ENCODE data around the gene LRRC56. TPM values are rescaled to one million over a fixed set of nuclear protein-coding genes. Genes with fewer than 3 reads are reported as not detected.
A peak's percentile ranks its signal among the peaks of the same experiment; 100 is the strongest.

The LRRC56 gene
- total and polyA plus RNA-seq, 2 experiments from 2014 or later, result 2.5 to 4.5 TPM

DNA sequence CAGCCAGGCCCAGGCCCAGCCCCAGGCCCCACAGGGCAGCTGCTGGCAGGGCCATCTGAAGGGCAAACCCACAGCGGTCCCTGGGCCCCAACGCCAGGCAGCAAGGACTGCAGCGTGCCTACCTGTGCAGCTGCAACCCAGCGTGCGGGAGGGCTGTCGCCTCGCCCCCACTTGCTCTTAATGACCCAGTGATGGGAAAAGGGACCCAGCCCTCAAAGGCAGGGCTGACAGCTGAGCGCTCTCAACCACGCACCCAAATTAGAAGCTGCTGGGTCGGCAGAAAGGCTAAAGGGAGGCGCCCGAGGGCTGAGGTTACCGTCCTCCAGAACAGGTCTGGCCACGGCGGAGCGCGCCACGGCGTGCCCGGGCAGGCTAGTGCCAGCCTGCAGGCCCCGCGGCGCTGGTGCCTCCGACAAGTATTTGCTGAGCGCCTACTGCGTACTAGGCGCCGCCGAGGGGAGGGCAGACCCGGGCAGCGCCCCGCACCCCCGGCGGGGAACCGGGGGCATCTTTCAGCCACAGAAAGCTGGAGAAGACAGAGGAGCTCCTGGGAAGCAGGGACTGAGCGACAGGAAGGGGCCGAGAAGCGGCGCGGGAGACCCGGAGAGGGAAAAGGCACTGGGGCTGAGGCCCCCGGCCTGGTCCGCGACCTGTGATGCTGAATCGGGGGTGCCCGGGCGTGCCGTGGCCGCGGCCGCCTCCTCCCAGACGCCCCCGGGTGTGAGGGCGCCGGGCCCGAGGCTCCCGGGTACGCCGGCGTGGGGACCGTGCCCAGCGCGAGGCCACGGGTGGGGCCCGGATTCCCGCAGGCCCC is 2.7 kb upstream of the LRRC56 start:
- peak; percentile 16 to 25 for DNase-seq (ENCODE audit: low read depth in 1 of 2, low spot score in 1 of 2)
- TF ChIP-seq, protein P1, sequence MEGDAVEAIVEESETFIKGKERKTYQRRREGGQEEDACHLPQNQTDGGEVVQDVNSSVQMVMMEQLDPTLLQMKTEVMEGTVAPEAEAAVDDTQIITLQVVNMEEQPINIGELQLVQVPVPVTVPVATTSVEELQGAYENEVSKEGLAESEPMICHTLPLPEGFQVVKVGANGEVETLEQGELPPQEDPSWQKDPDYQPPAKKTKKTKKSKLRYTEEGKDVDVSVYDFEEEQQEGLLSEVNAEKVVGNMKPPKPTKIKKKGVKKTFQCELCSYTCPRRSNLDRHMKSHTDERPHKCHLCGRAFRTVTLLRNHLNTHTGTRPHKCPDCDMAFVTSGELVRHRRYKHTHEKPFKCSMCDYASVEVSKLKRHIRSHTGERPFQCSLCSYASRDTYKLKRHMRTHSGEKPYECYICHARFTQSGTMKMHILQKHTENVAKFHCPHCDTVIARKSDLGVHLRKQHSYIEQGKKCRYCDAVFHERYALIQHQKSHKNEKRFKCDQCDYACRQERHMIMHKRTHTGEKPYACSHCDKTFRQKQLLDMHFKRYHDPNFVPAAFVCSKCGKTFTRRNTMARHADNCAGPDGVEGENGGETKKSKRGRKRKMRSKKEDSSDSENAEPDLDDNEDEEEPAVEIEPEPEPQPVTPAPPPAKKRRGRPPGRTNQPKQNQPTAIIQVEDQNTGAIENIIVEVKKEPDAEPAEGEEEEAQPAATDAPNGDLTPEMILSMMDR (IDR thresholded peaks at IDR 0.05; ENCODE audit: low read depth, low read length), result no peak

DNA sequence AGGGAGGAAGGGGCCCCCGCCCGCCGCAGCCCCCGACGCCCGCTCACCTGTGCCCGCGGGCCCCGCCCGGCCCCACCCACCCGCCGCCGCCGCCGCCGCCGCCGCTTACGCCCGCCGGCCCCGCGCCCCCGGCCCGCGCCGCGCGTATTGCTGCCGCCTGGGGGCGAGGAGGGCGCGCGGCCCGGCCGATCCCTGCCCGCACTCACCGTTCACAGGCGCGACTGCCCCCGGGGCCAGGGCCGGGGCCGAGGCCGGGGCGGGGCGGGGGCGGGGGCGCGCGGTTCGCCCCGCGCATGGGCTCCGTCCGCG is 2.2 kb upstream of the LRRC56 start:
- no peak for DNase-seq (ENCODE audit: low read depth in 1 of 2, low spot score in 1 of 2)
- TF ChIP-seq, protein P1 (IDR thresholded peaks at IDR 0.05; ENCODE audit: low read depth, low read length), result no peak
- Histone ChIP-seq H3K9me3 (ENCODE audit: low read depth) (no peaks in the 10 kb centered on the region), H3K4me1 (ENCODE audit: low read depth) (peaks cover 12% of the 10 kb centered on the region), H3K27me3 (no peaks in the 10 kb centered on the region), H3K27ac (no peak overlapping the region), H3K36me3 (peaks cover 7% of the 10 kb centered on the region), H3K4me3 (peak overlapping the region; percentile 98)

More for the DNA sequence above, 2.7 kb upstream of the LRRC56 start:
- H3K4me3 ChIP-seq, result peak overlapping the region; percentile 98
- peaks cover 12% of the 10 kb centered on the region for H3K4me1 ChIP-seq (ENCODE audit: low read depth)
- no peak overlapping the region for H3K27ac ChIP-seq
- peaks cover 7% of the 10 kb centered on the region for H3K36me3 ChIP-seq
- H3K9me3 ChIP-seq (ENCODE audit: low read depth), result no peaks in the 10 kb centered on the region
- no peaks in the 10 kb centered on the region for H3K27me3 ChIP-seq

DNA sequence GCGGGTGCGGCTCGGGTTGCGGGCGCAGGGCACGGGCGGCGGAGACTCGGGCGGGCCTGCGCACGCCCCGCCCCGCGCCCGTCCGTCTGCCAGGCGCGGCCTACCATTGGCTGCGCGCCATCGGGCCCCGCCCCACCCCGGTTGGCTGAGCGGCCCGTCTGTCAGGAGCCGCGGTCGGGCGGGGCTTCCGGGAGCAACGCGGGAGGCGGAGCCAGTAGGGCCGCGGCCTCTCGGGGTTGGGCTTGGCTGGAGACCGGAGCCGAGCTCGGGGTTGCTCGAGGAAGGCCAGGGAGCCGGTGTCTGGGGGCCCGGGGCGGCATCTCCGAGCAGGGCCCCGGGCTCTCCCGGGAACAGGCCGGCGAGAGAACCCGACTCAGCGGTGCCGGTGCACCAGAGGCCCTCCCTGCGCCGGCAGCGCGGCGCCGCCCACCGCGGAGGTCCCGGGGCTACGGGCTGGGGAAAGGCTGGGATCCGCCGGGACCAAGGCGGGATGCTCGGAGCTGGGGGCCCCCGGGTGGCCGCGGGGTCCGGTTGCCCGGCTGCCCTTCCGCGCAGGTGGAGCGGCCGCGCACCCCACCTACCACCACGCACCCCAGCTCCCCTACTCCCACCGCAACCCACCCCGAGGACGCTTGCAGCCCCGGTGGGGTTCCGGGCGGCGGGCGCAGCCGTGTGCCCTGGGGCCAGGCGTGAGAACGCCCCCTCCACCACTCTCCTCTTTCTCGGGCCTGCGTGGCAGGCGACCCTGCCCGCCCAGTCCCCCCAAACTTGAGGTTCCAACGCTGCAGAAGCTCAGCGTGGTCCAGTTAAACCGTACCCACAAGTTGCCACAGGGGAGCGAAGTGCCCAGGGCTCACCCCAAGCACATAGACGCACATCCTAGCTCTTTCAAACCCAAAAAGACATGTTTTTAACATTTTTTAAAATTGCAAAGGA is 1.5 kb upstream of the LRRC56 start, which contains the start of gene HRAS:
Gene HRAS, minus strand, starts transcription at position 58 of the 936 bp plus-strand sequence.
- Histone ChIP-seq H3K27me3 (no peaks in the 10 kb centered on the region), H3K4me1 (ENCODE audit: low read depth) (peaks cover 12% of the 10 kb centered on the region), H3K4me3 (peak within 1 kb of the TSS; percentile 98), H3K27ac (peak within 1 kb of the TSS; percentile 85), H3K36me3 (peaks cover 7% of the 10 kb centered on the region), H3K9me3 (ENCODE audit: low read depth) (no peaks in the 10 kb centered on the region)
- TF ChIP-seq, protein P1 (IDR thresholded peaks at IDR 0.05; ENCODE audit: low read depth, low read length), result no peak
- peak; percentile 96 to 97 for DNase-seq (ENCODE audit: low read depth in 1 of 2, low spot score in 1 of 2)

DNA sequence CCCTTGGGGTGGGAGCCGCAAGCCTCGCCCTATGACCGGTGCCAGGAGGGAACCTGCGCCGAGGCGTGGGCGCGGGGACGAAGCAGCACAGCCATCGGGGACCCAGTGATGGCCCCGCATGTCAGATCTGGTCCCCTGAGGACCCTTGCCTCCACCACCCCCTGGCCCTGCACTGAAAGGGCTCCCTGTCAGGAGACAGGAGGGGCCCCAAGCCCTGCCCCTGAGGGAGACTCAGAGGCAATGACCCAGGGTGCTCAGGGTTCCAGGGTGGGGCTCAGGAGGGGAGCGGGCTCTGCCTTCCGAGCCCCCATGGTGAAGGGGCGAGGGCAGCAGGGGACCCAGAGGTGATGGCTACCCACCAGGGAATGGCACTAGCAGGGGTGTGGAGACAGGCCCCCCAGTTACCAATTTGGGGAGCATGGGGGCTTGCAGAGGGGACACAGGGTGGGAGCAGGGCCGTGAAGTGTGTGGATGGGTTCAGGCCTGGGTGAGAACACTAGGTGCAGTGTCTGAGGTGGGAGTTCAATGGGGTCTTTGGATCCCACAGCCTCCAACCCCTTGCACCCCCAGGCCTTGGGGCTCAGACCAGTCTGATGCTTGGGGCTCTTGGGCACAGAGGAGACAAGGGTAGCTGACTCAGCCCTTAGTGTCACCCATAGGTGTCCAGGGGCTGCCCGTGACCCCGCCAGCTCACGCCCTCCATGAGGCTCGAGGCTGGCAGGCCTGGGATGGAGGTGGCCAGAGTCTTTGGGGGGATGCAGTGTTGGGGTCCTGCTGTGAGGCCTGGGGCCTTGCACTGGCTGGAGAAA is 499 bp downstream of the LRRC56 start:
- no peak for DNase-seq (ENCODE audit: low read depth in 1 of 2, low spot score in 1 of 2)
- TF ChIP-seq, protein P1 (IDR thresholded peaks at IDR 0.05; ENCODE audit: low read depth, low read length), result no peak
- Histone ChIP-seq H3K27ac (no peak overlapping the region), H3K27me3 (no peaks in the 10 kb centered on the region), H3K9me3 (ENCODE audit: low read depth) (no peaks in the 10 kb centered on the region), H3K36me3 (no peaks in the 10 kb centered on the region), H3K4me3 (peak overlapping the region; percentile 18), H3K4me1 (ENCODE audit: low read depth) (peaks cover 12% of the 10 kb centered on the region)

Measured in cardiac muscle cell (in vitro differentiated cells and primary cell).